GM12873 (cell line): ENCODE results near the gene IL1RAPL1.

Source experiments
- TF ChIP-seq, protein P1 (sequence below): IDR thresholded peaks from 2 replicates; pipeline ENCODE4 v1.5.1; 2012; ENCODE audit warnings: low read depth, mild to moderate bottlenecking, moderate library complexity, low read length, control low read depth; ENCODE audit not compliant: insufficient read depth; ENCODE audit errors: missing control alignments

The IL1RAPL1 gene

GRCh38 chrX:28848707-28849106 lies 261.5 kb downstream of the IL1RAPL1 start:
- TF ChIP-seq, protein P1, sequence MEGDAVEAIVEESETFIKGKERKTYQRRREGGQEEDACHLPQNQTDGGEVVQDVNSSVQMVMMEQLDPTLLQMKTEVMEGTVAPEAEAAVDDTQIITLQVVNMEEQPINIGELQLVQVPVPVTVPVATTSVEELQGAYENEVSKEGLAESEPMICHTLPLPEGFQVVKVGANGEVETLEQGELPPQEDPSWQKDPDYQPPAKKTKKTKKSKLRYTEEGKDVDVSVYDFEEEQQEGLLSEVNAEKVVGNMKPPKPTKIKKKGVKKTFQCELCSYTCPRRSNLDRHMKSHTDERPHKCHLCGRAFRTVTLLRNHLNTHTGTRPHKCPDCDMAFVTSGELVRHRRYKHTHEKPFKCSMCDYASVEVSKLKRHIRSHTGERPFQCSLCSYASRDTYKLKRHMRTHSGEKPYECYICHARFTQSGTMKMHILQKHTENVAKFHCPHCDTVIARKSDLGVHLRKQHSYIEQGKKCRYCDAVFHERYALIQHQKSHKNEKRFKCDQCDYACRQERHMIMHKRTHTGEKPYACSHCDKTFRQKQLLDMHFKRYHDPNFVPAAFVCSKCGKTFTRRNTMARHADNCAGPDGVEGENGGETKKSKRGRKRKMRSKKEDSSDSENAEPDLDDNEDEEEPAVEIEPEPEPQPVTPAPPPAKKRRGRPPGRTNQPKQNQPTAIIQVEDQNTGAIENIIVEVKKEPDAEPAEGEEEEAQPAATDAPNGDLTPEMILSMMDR = no peak

- TF ChIP-seq, protein P1 = no peak
These were observed 263.7 kb downstream of the IL1RAPL1 start for GRCh38 chrX:28850955-28851354.

- TF ChIP-seq, protein P1 = no peak
These were observed 264.6 kb downstream of the IL1RAPL1 start for GRCh38 chrX:28851871-28852270.

DNA sequence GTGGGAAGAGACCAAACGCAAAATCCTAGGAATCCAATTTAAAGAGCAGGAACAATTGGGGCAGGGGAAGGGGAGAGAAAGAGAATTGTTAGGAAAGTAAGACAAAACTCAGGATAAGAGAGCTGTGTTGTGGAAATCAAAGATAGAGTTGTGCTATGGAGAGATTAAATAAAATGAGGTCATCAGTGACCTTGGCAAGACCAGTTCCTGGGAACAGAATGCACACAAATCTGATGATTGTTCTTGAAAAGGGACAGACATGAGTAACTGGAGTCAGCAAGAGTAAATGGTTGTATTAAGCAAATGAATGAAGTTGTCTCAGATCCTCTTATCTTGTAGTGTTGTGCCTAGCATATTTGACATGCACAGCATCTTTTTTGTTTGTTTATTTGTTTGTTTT lies 267.4 kb downstream of the IL1RAPL1 start:
- TF ChIP-seq, protein P1 = no peak

- TF ChIP-seq, protein P1 = no peak
These were observed 289.2 kb downstream of the IL1RAPL1 start for GRCh38 chrX:28876408-28876807.

DNA sequence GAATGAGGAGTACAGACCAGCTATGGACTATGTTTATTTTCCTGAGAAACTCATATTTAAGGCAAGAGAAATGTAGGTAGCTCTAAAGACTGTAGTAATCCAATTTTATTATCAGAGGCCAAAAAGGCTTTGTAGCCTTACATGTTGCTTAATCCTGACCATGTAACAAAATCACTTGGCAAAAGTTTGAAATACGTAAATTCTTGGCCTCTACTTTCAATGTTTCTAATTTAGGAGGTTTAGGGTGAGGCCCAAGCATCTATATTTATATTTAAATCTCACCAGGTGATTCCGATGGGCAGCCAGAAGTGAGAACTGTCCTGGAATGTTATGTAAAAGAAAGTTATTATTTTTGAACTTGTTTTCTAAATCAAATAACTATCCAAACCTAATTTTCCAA lies 289.7 kb downstream of the IL1RAPL1 start:
- TF ChIP-seq, protein P1 = no peak

- TF ChIP-seq, protein P1 = no peak
These were observed 292.9 kb downstream of the IL1RAPL1 start for GRCh38 chrX:28880136-28880535.

DNA sequence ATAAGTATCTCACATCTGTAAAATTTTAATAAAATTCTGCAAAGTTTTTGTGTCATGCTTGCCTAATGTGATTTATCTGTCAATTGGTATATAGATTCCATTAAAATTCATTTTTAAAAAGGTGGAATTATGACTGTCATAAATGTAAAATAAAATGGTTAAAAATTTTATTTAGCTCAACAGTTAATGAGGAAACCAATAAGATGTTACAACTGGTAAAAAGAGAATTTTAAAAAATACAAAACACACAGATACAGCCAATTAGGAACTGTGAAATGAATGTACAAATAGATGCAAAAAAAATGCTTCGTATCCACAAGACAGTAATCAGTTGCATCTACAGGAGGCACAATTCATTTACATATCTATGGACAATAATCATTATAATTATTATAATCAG lies 297.6 kb downstream of the IL1RAPL1 start:
- TF ChIP-seq, protein P1 = no peak
